Femur (tissue), 1 donor: Measurements from ENCODE around the gene GJA1.
"Not testable (repeated sequence)": the region's sequence is repeated elsewhere in the genome, so short reads cannot be mapped to it uniquely, and the experiment has no call there.

Source experiments
- DNase-seq: peaks from one replicate; pipeline ENCODE4 v3.0.0-alpha.2; 2017

The GJA1 gene

GRCh38 chr6:121435444-121436069 lies at the start of gene GJA1:
TSS of gene GJA1 (plus strand) at chr6:121435646. CDS start at chr6:121446848, 11,202 bp downstream.
- DNase-seq: peak; percentile 86

DNA sequence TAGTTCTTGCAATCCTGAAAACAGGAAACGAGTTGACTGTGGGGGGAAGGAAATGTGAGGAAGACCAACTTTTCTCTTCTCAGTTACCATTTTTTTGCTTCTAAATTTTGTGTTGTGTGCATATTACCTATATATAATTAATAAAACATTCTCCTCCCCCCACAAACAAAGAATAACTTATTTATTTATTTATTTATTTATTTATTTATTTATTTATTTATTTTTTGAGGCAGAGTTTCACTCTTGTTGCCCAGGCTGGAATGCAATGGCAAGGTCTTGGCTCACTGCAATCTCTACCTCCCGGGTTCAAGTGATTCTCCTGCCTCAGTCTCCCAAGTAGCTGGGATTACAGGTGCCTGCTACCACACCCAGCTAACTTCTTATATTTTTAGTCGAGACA lies 48.9 kb upstream of the GJA1 start:
- DNase-seq: not testable (repeated sequence)

GRCh38 chr6:121389419-121389818 lies 46.0 kb upstream of the GJA1 start:
- DNase-seq: no peak

DNA sequence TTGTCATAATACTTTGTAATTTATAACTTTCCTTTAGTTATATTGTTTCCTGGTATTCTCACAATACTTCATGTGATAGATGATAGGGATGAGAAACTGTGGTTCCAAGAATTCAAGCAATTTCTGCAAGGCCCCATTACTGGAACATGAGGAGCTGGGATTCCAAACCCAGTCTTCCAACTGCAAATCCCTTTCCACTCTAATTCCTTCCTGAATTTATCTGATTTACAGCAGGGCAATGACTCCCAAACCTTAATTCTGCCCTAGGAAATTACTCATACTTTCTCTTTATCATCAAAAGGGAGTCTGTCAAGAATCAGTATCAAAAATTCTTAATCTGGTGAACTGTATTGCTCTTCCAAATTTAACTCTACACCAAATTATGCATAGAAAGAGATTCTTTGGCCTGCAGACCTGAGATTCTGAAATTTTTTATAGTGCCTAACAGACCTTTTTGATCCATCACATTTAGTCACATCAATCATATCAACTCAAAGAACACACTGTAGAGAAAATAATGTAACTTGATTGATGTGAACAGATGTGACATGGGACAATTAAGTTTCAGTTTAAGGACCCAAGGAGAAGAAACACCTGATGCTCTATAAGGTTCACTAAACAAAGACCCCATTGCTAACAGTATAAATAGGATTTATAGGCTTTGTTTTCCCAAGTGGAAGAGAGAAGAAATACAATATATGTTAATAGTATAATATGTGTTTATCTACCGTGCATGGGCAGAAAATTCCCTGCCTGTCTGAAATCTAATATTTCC lies 41.5 kb upstream of the GJA1 start:
- no peak for DNase-seq

DNA sequence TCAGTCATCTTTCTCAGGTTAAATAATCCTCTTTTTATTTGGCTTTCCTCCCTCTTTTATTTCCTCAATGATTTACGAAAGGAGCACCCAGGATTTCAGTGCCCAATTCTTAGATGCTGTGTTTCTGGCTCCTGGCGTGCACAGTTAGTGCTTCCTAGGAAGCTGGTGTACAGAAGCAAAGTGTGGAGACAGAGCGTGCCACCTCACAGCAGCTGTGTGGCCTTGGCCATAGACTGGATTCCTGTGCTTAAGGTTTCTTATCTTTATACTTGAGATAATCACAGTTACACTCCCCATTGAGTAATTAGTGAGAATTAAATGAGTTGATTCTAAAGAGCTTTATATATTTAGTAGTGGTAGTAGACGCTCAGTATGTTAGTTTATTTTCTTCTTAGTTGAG lies 39.7 kb upstream of the GJA1 start:
- no peak for DNase-seq

GRCh38 chr6:121397188-121397587 lies 38.3 kb upstream of the GJA1 start:
- not testable (repeated sequence) for DNase-seq

GRCh38 chr6:121398127-121398526 lies 37.3 kb upstream of the GJA1 start:
- no peak for DNase-seq

- DNase-seq: no peak
These were observed 35.5 kb upstream of the GJA1 start for GRCh38 chr6:121399966-121400365.

GRCh38 chr6:121403964-121404363 lies 31.5 kb upstream of the GJA1 start:
- no peak for DNase-seq

GRCh38 chr6:121405306-121405705 lies 30.1 kb upstream of the GJA1 start:
- no peak for DNase-seq

GRCh38 chr6:121408321-121408720 lies 27.1 kb upstream of the GJA1 start:
- DNase-seq: no peak

- DNase-seq: no peak
These were observed 21.6 kb upstream of the GJA1 start for GRCh38 chr6:121413879-121414278.

DNA sequence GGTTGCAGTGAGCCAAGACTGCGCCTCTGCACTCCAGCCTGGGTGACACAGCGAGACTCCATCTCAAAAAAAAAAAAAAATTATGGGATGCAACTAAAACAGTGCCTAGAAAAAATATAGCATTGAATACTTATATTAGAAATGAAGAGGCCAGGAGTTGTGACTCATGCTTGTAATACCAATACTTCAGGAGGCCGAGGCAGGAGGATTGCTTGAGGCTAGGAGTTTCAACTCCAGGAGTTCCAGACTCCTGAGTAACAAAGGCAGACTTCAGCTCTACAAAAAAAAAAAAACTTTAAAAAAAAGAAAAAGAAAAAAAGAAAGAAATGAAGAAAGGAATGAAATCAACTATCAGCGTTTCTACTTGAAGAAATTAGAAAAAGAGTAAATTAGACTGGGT lies 17.1 kb upstream of the GJA1 start:
- no peak for DNase-seq

DNA sequence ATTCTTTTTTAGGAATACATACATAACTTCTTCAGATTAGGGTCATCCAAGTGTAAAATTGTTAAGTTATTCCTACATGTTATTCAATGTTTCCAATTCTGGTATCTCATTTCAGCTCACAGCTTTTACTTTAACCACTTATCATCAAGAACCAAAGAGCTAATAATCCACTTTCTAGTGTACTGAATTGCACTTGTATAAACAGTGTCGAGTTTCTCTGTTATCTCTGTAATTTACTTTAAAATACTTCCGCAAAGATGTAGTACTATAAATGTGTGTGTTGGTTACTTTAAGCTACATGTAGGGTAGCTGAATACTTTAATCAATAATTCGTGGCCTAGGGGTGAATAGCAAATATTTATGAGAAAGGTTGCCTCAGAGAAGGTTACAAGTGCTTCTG lies 8.8 kb upstream of the GJA1 start:
- no peak for DNase-seq

GRCh38 chr6:121428872-121429756 lies 6.3 kb upstream of the GJA1 start:
- DNase-seq: no peak

DNA sequence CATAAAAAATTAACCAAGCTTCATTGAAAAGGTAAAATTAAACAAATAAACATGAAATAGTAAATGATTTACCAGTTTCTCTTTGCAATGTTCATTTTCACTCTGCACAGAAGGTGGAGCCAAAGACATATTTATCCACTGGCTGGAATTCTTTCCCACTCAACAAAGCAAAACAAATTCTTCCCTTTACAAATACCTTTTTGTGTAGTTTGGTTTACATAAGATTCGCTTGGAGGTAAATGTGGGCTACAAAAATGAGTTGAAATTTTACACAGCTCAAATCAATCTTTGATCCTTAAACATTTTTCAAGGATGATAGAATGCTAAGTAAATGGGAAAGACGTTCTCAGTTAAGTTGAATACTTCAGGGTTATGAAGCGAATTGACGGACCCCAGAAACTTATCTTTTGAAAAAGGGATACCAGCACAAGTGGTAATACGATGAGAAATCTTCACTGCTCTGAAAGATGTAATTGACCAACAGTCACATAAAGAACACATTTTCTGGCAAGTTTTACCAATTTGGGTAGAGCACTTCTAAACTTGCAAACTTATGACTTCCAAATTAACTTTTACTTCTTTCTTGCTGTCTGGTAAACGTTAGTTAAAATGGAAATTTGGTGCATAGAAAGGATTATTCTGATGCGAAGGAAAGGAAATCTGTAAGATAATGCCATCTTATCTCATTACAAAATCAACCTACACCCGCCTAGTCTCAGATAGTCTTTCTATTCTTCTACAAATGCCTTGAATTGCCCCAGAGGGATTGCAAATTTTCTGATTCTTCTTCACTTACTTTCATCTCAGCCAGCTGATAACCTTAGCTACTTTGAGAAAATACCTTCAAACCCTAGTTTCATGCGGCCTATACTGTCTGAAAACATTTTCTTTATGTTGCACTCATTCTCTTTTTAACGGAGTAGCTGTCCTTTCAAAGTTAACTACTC lies 4.7 kb upstream of the GJA1 start:
- DNase-seq: no peak

GRCh38 chr6:121431776-121432175 lies 3.7 kb upstream of the GJA1 start:
- not testable (repeated sequence) for DNase-seq

DNA sequence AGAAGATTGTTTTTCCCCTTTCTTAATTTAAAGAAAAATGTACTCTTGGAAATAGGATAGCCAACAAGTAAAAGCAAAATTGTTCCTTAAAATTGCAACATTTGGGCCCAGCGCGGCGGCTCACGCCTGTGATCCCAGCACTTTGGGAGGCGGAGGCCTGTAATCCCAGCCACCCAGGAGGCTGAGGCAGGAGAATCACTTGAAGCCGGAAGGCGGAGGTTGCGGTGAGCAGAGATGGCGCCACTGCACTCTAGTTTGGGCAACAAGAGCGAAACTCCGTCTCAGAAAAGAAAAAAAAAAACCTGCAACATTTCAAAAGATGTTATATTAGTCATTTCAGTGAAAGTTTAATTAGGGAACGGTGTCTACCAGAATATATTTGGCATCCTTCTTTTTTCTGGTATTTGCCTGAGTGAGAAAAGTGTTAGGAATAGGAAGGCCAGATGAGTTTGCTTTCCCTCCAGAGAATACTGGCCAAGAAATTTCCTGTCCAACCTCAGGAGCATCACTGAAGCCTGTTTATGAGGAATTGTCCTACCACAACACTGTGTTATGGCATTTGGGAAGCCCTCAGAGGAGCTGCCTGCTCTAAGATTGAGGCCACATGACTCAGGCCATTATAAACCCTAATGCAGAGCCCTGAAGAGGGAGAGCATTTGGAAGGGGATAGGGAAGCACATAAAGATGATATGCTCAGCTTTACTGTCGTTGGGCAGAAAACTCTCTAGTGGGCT lies 1.2 kb upstream of the GJA1 start:
- no peak for DNase-seq

GRCh38 chr6:121436274-121436857 lies 920 bp downstream of the GJA1 start:
- no peak for DNase-seq

DNA sequence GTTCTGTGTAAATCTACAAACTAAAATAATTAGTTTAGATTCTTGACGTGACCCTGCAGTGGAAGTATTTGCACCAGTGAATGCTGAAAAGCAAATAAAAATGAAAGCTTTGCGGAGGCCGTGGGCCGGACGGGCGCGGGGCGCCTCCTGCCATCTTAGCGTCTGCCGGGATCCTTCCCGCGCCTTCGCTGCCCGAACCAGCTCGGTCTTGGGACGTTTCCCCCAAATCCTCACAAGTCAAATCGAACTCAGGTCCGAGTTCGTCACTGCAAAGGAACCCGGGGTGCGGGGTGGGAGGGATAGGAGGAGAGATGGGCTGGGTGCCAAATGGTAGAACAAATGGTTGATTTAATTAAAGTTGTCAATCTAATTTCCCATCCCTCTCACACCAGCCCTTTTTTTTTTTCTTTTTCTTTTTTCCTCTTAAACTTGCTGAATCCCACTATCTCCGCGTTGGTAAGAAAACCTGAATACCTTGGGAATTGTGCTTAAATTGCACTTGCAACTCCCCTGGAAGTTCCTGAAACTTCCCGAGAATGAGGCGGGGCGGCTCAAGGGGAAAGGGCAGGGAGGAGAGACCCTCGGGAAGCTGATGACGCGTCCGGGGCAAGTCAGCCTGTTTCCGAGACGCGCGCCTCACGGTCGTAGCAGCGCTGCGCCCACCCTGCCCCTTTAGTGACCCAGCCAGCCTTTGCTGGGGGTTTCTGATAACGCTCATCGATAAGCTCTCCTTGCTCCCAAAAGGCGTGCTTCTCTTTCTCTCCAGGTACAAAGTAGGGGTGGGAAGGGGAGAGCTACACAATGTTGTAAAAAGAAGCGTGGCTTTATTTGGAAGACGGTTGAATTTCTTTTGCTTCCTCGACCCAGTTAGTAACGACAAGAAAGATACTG lies 1.8 kb downstream of the GJA1 start:
- peak; percentile 82 for DNase-seq
